Kidney epithelial cell (primary cell): ENCODE results near the gene RAB40C. TPM values are rescaled to one million over a fixed set of nuclear protein-coding genes. Genes with fewer than 3 reads are reported as not detected.
A peak's percentile ranks its signal among the peaks of the same experiment; 100 is the strongest.

Source experiments
- DNase-seq: peaks from one replicate; pipeline ENCODE4 v3.0.0-alpha.2; 2010; ENCODE audit warnings: low read depth
- H3K27me3 ChIP-seq: 2 replicates; pipeline ENCODE4 v1.6.0; 2011; ENCODE audit warnings: low read length; ENCODE audit not compliant: control insufficient read depth, insufficient read depth
- H3K36me3 ChIP-seq: 2 replicates; pipeline ENCODE4 v1.5.1; 2011; ENCODE audit warnings: low read length; ENCODE audit not compliant: control insufficient read depth, insufficient read depth
- H3K4me3 ChIP-seq: 2 replicates; pipeline ENCODE4 v1.5.1; 2011; ENCODE audit warnings: low read depth, mild to moderate bottlenecking, control low read depth, low read length
- CTCF ChIP-seq: IDR thresholded peaks from 2 replicates; pipeline ENCODE4 v1.5.1; 2011; ENCODE audit warnings: mild to moderate bottlenecking, moderate library complexity, low read length, control low read depth, inconsistent platforms; ENCODE audit not compliant: insufficient read depth, poor library complexity, severe bottlenecking
- total RNA-seq: library from RNA; depleted of rRNA; stranded (reverse); fragments of >200 nt; gene quantifications from 2 replicates; pipeline ENCODE4 v1.2.3, GENCODE V29; 2015

Gene RAB40C
- total RNA-seq, 1 donor from 2014 or later, result 16.5 TPM

- Histone ChIP-seq H3K4me3 (no peak within 1 kb of the TSS), H3K27me3 (peaks cover 21% of the 10 kb centered on the region), H3K36me3 (no peaks in the 10 kb centered on the region)
- DNase-seq, result no peak
- no peak for TF ChIP-seq CTCF
Observed at GRCh38 chr16:566475-567372, 23.1 kb upstream of the RAB40C start, which contains the start of gene NHLRC4. Gene NHLRC4 (plus strand): TSS chr16:567005. CDS start chr16:568048, 1,043 bp downstream.

- peaks cover 12% of the 10 kb centered on the region for H3K27me3 ChIP-seq
- no peak for DNase-seq
- H3K36me3 ChIP-seq, result no peaks in the 10 kb centered on the region
- H3K4me3 ChIP-seq, result no peak overlapping the region
- no peak for TF ChIP-seq CTCF
Observed at GRCh38 chr16:567373-568256, 22.3 kb upstream of the RAB40C start.

- peaks cover 6% of the 10 kb centered on the region for H3K27me3 ChIP-seq
- DNase-seq, result no peak
- no peak for TF ChIP-seq CTCF
- no peaks in the 10 kb centered on the region for H3K36me3 ChIP-seq
- H3K4me3 ChIP-seq, result no peak overlapping the region
Observed at GRCh38 chr16:568401-569258, 21.2 kb upstream of the RAB40C start.

GRCh38 chr16:569445-570254 is 20.2 kb upstream of the RAB40C start, which contains the start of gene PIGQ:
Gene PIGQ (plus strand): TSS chr16:569968. CDS start chr16:574075, 4,107 bp downstream.
- Histone ChIP-seq H3K27me3 (no peaks in the 10 kb centered on the region), H3K36me3 (no peaks in the 10 kb centered on the region), H3K4me3 (peak within 1 kb of the TSS; percentile 79)
- TF ChIP-seq CTCF, result no peak
- DNase-seq, result no peak
